Left cardiac atrium (tissue), 4 donors: Measurements from ENCODE around the gene EGLN2. TPM values are rescaled to one million over a fixed set of nuclear protein-coding genes. Genes with fewer than 3 reads are reported as not detected.

Experiments used
- ATAC-seq, 2 donors: fragments of 200-7000 bp; cut with Tn5 transposase; one replicate each; pipeline ENCODE4 v1.9.1; 2020; ENCODE audit warnings: mild to moderate bottlenecking in 2 of 2, moderate library complexity in 2 of 2
- DNase-seq: peaks from one replicate; pipeline ENCODE4 v3.0.0-alpha.2; 2020
- intact Hi-C, 2 donors: fragments of 100-400 bp; cut with DNase I; formaldehyde crosslinking; loops; one replicate each; pipeline versions ENCODE4 v1.14.1 to v1.15.1; 2022 to 2023
- total RNA-seq, 2 donors: library from RNA; stranded (reverse); fragmentation: NEBNext Ultra II Directional; extraction: Animal tissue kit (Norgen Biotek cat#: 25700); gene quantifications; one replicate each; pipeline ENCODE4 v1.2.1, GENCODE V29; 2021
- donor health status: DM: no; HTN: yes; CAD: no.
- donor health status: DM: no; HTN: yes; CAD: no; lungs with severe emphysema.
- donor health status: DM: yes; HTN: yes; CAD: no.
- donor health status: Dilated cardiomyopathy.

The EGLN2 gene
- total RNA-seq, 2 donors from 2014 or later: 66.7 to 67.5 TPM

- intact Hi-C loops: loop anchor here in 1 of 2 donors (5.0 to 10.0 kb wide), 2 partner anchors 82 to 135 kb away; partner anchors contain the start of genes COQ8B and ITPKC
- ATAC-seq: peak; percentile 13 to 28
- peak; percentile 82 for DNase-seq
Measured at GRCh38 chr19:40799558-40800338, 757 bp downstream of the EGLN2 start.

- DNase-seq (no peak), ATAC-seq (no peak)
- intact Hi-C loops: loop anchor here in 1 of 2 donors (5.0 to 10.0 kb wide), 2 partner anchors 83 to 136 kb away; partner anchors contain the start of genes COQ8B and ITPKC
Measured at GRCh38 chr19:40800339-40800996, 1.5 kb downstream of the EGLN2 start.

GRCh38 chr19:40800997-40801377, 2.0 kb downstream of the EGLN2 start:
- ATAC-seq (no peak), DNase-seq (no peak)
- intact Hi-C loops: loop anchor here in 1 of 2 donors (5.0 to 10.0 kb wide), 2 partner anchors 84 to 136 kb away; partner anchors contain the start of genes COQ8B and ITPKC

GRCh38 chr19:40801426-40802299, 2.7 kb downstream of the EGLN2 start:
- intact Hi-C loops: loop anchor here in 1 of 2 donors (5.0 to 10.0 kb wide), 2 partner anchors 84 to 137 kb away; partner anchors contain the start of genes COQ8B and ITPKC
- no peak for DNase-seq
- ATAC-seq: no peak

GRCh38 chr19:40802300-40803169, 3.5 kb downstream of the EGLN2 start:
- intact Hi-C loops: loop anchor here in 1 of 2 donors (5.0 to 10.0 kb wide), 2 partner anchors 85 to 138 kb away; partner anchors contain the start of genes COQ8B and ITPKC
- ATAC-seq (peak in 1 of 2 donors; percentile 1), DNase-seq (peak; percentile 74)

GRCh38 chr19:40803170-40803856, 4.3 kb downstream of the EGLN2 start:
- ATAC-seq (no peak), DNase-seq (no peak)
- intact Hi-C loops: loop anchor here in 1 of 2 donors (5.0 to 10.0 kb wide), 2 partner anchors 86 to 139 kb away; partner anchors contain the start of genes COQ8B and ITPKC

GRCh38 chr19:40803857-40804782, 5.1 kb downstream of the EGLN2 start:
- ATAC-seq (no peak), DNase-seq (peak; percentile 64)
- intact Hi-C loops: loop anchor here in 1 of 2 donors (5.0 to 10.0 kb wide), 2 partner anchors 87 to 139 kb away; partner anchors contain the start of genes COQ8B and ITPKC

- DNase-seq: no peak
- intact Hi-C loops: loop anchor here in 1 of 2 donors (5.0 to 10.0 kb wide), 2 partner anchors 88 to 140 kb away; partner anchors contain the start of genes COQ8B and ITPKC
- ATAC-seq: no peak
Measured at GRCh38 chr19:40804783-40805242, 5.8 kb downstream of the EGLN2 start.

GRCh38 chr19:40805258-40805868, 6.4 kb downstream of the EGLN2 start:
- ATAC-seq: no peak
- intact Hi-C loops: loop anchor here in 1 of 2 donors (10.0 kb wide), 1 partner anchor 141 kb away; no protein-coding TSS in a partner anchor
- DNase-seq: peak; percentile 53

GRCh38 chr19:40806423-40807146, 7.6 kb downstream of the EGLN2 start:
- ATAC-seq (peak; percentile 32 to 56), DNase-seq (peak; percentile 89)
- intact Hi-C loops: loop anchor here in 1 of 2 donors (10.0 kb wide), 1 partner anchor 142 kb away; no protein-coding TSS in a partner anchor

GRCh38 chr19:40807147-40808020, 8.4 kb downstream of the EGLN2 start:
- ATAC-seq: no peak
- no peak for DNase-seq
- intact Hi-C loops: loop anchor here in 1 of 2 donors (10.0 kb wide), 1 partner anchor 143 kb away; no protein-coding TSS in a partner anchor

GRCh38 chr19:40808021-40808325, 9.0 kb downstream of the EGLN2 start:
- intact Hi-C loops: loop anchor here in 1 of 2 donors (10.0 kb wide), 1 partner anchor 143 kb away; no protein-coding TSS in a partner anchor
- DNase-seq (no peak), ATAC-seq (no peak)

GRCh38 chr19:40808497-40808896, 9.5 kb downstream of the EGLN2 start:
- no peak for ATAC-seq
- DNase-seq: no peak
- intact Hi-C loops: loop anchor here in 1 of 2 donors (10.0 kb wide), 1 partner anchor 144 kb away; no protein-coding TSS in a partner anchor
